IMR-90 (cell line): ENCODE results near the gene TTC7B. TPM values are rescaled to one million over a fixed set of nuclear protein-coding genes. Genes with fewer than 3 reads are reported as not detected.

Experiments used
- ATAC-seq: fragments of 200-7000 bp; cut with Tn5 transposase; 2 replicates; pipeline ENCODE4 v1.9.1; 2020; ENCODE audit warnings: low read depth, mild to moderate bottlenecking, moderate library complexity
- BruUV-seq: library from RNA; stranded (reverse); fragments of 400-500 nt; replicated peaks from 2 replicates; lab custom pipeline; 2021; lab: Mats Ljungman, UMichigan
- CTCF ChIA-PET: fragments of 300-600 bp; formaldehyde crosslinking; extraction: SDS; loops from one replicate; lab custom pipeline; 2021; ENCODE audit warnings: antibody characterized with exemption; lab: Yijun Ruan, JAX
- POLR2A ChIA-PET: fragments of 300-600 bp; sonication (Branson Sonifier 250); formaldehyde crosslinking; loops from one replicate; lab custom pipeline; 2022; ENCODE audit warnings: antibody characterized with exemption; ENCODE audit not compliant: unreplicated experiment; lab: Charles Lee
- DNase-seq: peaks from one replicate; pipeline ENCODE4 v3.0.0; 2013
- H2AFZ ChIP-seq: replicated peaks from 2 replicates; pipeline ENCODE3; 2013; ENCODE audit warnings: low read length, mild to moderate bottlenecking; ENCODE audit not compliant: poor library complexity
- H2AK5ac ChIP-seq: 2 replicates; pipeline ENCODE4 v1.6.1; 2013; ENCODE audit warnings: low read depth, low read length, inconsistent platforms
- H2AK9ac ChIP-seq: replicated peaks from 2 replicates; pipeline ENCODE3; 2013; ENCODE audit warnings: mild to moderate bottlenecking, low read depth, low read length, moderate library complexity; ENCODE audit not compliant: poor library complexity
- H2BK120ac ChIP-seq: 2 replicates; pipeline ENCODE4 v1.6.1; 2013; ENCODE audit warnings: low read depth, low read length, inconsistent platforms
- H2BK15ac ChIP-seq: 3 replicates; pipeline ENCODE4 v1.6.1; 2013; ENCODE audit warnings: low read depth, low read length, inconsistent platforms
- H2BK20ac ChIP-seq: 2 replicates; pipeline ENCODE4 v1.6.1; 2013; ENCODE audit warnings: low read depth, mild to moderate bottlenecking, inconsistent platforms, low read length, moderate library complexity
- H2BK5ac ChIP-seq: 2 replicates; pipeline ENCODE4 v1.6.1; 2013; ENCODE audit warnings: mild to moderate bottlenecking, low read depth, low read length, inconsistent platforms; ENCODE audit not compliant: poor library complexity, severe bottlenecking
- H3K14ac ChIP-seq: replicated peaks from 2 replicates; pipeline ENCODE4 v1.6.1; 2013; ENCODE audit warnings: low read depth, low read length, inconsistent platforms
- H3K18ac ChIP-seq: 2 replicates; pipeline ENCODE4 v1.6.1; 2013; ENCODE audit warnings: low read depth, low read length, control low read depth
- H3K23ac ChIP-seq: 2 replicates; pipeline ENCODE4 v1.6.1; 2013; ENCODE audit warnings: low read depth, low read length, inconsistent platforms
- H3K27ac ChIP-seq: 2 replicates; pipeline ENCODE4 v1.5.1; 2013; ENCODE audit warnings: mild to moderate bottlenecking, control low read depth, low read length; ENCODE audit not compliant: insufficient read depth
- H3K27me3 ChIP-seq: 2 replicates; pipeline ENCODE4 v1.6.1; 2013; ENCODE audit warnings: low read length; ENCODE audit not compliant: control insufficient read depth, insufficient read depth
- H3K36me3 ChIP-seq: 2 replicates; pipeline ENCODE4 v1.6.1; 2013; ENCODE audit warnings: low read length, mixed read lengths; ENCODE audit not compliant: control insufficient read depth, insufficient read depth
- H3K4ac ChIP-seq: 2 replicates; pipeline ENCODE4 v1.6.1; 2013; ENCODE audit warnings: low read depth, low read length, inconsistent platforms
- H3K4me1 ChIP-seq: 2 replicates; pipeline ENCODE4 v1.6.1; 2013; ENCODE audit warnings: low read length, mixed read lengths; ENCODE audit not compliant: control insufficient read depth, insufficient read depth
- H3K4me2 ChIP-seq: 2 replicates; pipeline ENCODE4 v1.6.1; 2013; ENCODE audit warnings: low read depth, mild to moderate bottlenecking, control low read depth, low read length, moderate library complexity
- H3K4me3 ChIP-seq: 2 replicates; pipeline ENCODE4 v1.5.1; 2013; ENCODE audit warnings: low read depth, mild to moderate bottlenecking, control low read depth, low read length, moderate library complexity; ENCODE audit not compliant: insufficient read depth
- H3K56ac ChIP-seq: 2 replicates; pipeline ENCODE4 v1.6.1; 2013; ENCODE audit warnings: low read length, inconsistent platforms; ENCODE audit not compliant: insufficient read depth; ENCODE audit errors: extremely low read depth
- H3K79me1 ChIP-seq, 2 experiments: 2 replicates each; pipeline ENCODE4 v1.6.1; 2013; ENCODE audit warnings: low read length in 2 of 2, inconsistent platforms in 1 of 2, low read depth in 1 of 2
- H3K9ac ChIP-seq: 2 replicates; pipeline ENCODE4 v1.6.1; 2013; ENCODE audit warnings: low read depth, low read length, control low read depth
- H3K9me1 ChIP-seq: 2 replicates; pipeline ENCODE4 v1.6.1; 2013; ENCODE audit warnings: low read length, inconsistent platforms; ENCODE audit not compliant: insufficient read depth
- H3K9me3 ChIP-seq: 2 replicates; pipeline ENCODE4 v1.6.1; 2013; ENCODE audit warnings: low read length; ENCODE audit not compliant: control insufficient read depth, insufficient read depth
- H4K20me1 ChIP-seq: 2 replicates; pipeline ENCODE4 v1.6.1; 2013; ENCODE audit warnings: low read length, inconsistent platforms; ENCODE audit not compliant: insufficient read depth
- H4K5ac ChIP-seq: 2 replicates; pipeline ENCODE4 v1.6.1; 2013; ENCODE audit warnings: mild to moderate bottlenecking, low read depth, low read length, control low read depth
- H4K8ac ChIP-seq, 2 experiments: 2 replicates each; pipeline ENCODE4 v1.6.1; 2013; ENCODE audit warnings: low read depth in 2 of 2, low read length in 2 of 2, control low read depth in 1 of 2, inconsistent platforms in 1 of 2
- H4K91ac ChIP-seq: 2 replicates; pipeline ENCODE4 v1.6.1; 2013; ENCODE audit warnings: low read depth, low read length, inconsistent platforms; ENCODE audit not compliant: insufficient read depth
- BHLHE40 ChIP-seq: fragments of 150-350 bp; IDR thresholded peaks from 2 replicates; pipeline ENCODE4 v1.6.1; 2016; ENCODE audit warnings: mild to moderate bottlenecking, low read depth, low read length
- CEBPB ChIP-seq: IDR thresholded peaks from 2 replicates; pipeline ENCODE4 v1.6.1; 2012; ENCODE audit warnings: low read depth, low read length, improper control_type of control experiment
- CHD1 ChIP-seq: IDR thresholded peaks from 2 replicates; pipeline ENCODE4 v1.6.1; 2012; ENCODE audit warnings: low read depth, low read length, improper control_type of control experiment
- ELK1 ChIP-seq: fragments of 150-350 bp; IDR thresholded peaks from 2 replicates; pipeline ENCODE4 v1.6.1; 2016; ENCODE audit warnings: low read depth, mild to moderate bottlenecking, low read length, moderate library complexity, borderline replicate concordance
- FOS ChIP-seq: fragments of 150-350 bp; IDR thresholded peaks from 2 replicates; pipeline ENCODE4 v1.6.1; 2016; ENCODE audit warnings: low read depth, low read length
- MAFK ChIP-seq: IDR thresholded peaks from 2 replicates; pipeline ENCODE4 v1.6.1; 2012; ENCODE audit warnings: low read depth, low read length, improper control_type of control experiment
- MAZ ChIP-seq: IDR thresholded peaks from 2 replicates; pipeline ENCODE4 v1.6.1; 2012; ENCODE audit warnings: low read depth, mild to moderate bottlenecking, low read length, improper control_type of control experiment, moderate library complexity, borderline replicate concordance
- MXI1 ChIP-seq: IDR thresholded peaks from 2 replicates; pipeline ENCODE4 v1.6.1; 2012; ENCODE audit warnings: low read depth, mild to moderate bottlenecking, low read length, moderate library complexity, borderline replicate concordance
- NFE2L2 ChIP-seq: fragments of 150-350 bp; IDR thresholded peaks from 2 replicates; pipeline ENCODE4 v1.6.1; 2016; ENCODE audit warnings: low read depth, mild to moderate bottlenecking, low read length
- POLR2A ChIP-seq: IDR thresholded peaks from 2 replicates; pipeline ENCODE4 v1.6.1; 2012; ENCODE audit warnings: mild to moderate bottlenecking, low read depth, low read length
- RAD21 ChIP-seq: IDR thresholded peaks from 2 replicates; pipeline ENCODE4 v1.6.1; 2012; ENCODE audit warnings: low read length, improper control_type of control experiment
- RFX5 ChIP-seq: IDR thresholded peaks from 2 replicates; pipeline ENCODE4 v1.8.0; 2012; ENCODE audit warnings: low read depth, mild to moderate bottlenecking, low read length, moderate library complexity
- USF2 ChIP-seq: fragments of 150-350 bp; IDR thresholded peaks from 2 replicates; pipeline ENCODE4 v1.6.1; 2017; ENCODE audit warnings: mild to moderate bottlenecking, antibody characterized with exemption, low read length, low read depth
- WGBS, 2 experiments: methylation state at CpG; one replicate each; pipeline versions ENCODE4 v1.1.5 to v1.1.7; 2013; ENCODE audit warnings: missing lambda C conversion rate in 2 of 2; ENCODE audit not compliant: insufficient read length in 1 of 2; ENCODE audit errors: extremely low coverage in 2 of 2; 5-methylcytosine and 5-hydroxymethylcytosine counted together
- dilution Hi-C: fragments of 300-500 bp; cut with HindIII; formaldehyde crosslinking; loops from one replicate; pipeline ENCODE4 v1.14.3; 2018; ENCODE audit warnings: low sequenced_read_pairs; ENCODE audit not compliant: unreplicated experiment
- in situ Hi-C: fragments of 300-500 bp; cut with MboI; formaldehyde crosslinking; loops from 3 replicates; pipeline ENCODE4 v1.14.3; 2019; ENCODE audit warnings: low sequenced_read_pairs, inconsistent platforms, mixed read lengths
- intact Hi-C: fragments of 100-400 bp; cut with micrococcal nuclease; formaldehyde crosslinking; loops from 2 replicates; pipeline ENCODE4 v1.10.0; 2022
- polyA plus RNA-seq, 3 experiments: library from polyadenylated mRNA; depleted of rRNA; stranded (reverse); fragments of >200 nt; gene quantifications; 2 replicates each; pipeline ENCODE4 v1.2.3, GENCODE V29; 2012; ENCODE audit warnings: low replicate concordance in 1 of 3
- total RNA-seq: library from RNA; depleted of rRNA; stranded (reverse); fragments of >200 nt; gene quantifications from 2 replicates; pipeline ENCODE4 v1.2.3, GENCODE V29; 2012

Gene TTC7B
- total and polyA plus RNA-seq, 2 of the 4 experiments (the other 2 are of a cell fraction), result 18.1 to 35.3 TPM

GRCh38 chr14:90846511-90846910, 30.3 kb upstream of the TTC7B start (continued):
- TF ChIP-seq ELK1 (no peak), MAFK (no peak), POLR2A (no peak), MXI1 (no peak), BHLHE40 (no peak), MAZ (no peak)

GRCh38 chr14:90844321-90844720, 28.1 kb upstream of the TTC7B start:
- CTCF ChIA-PET, result interaction anchor here (0.5 kb wide), 1 partner anchor 225 kb away, joined by 5 read pairs; no protein-coding TSS in a partner anchor
- TF ChIP-seq POLR2A (no peak), RAD21 (no peak), CEBPB (no peak), MXI1 (no peak), MAFK (no peak), RFX5 (no peak), CHD1 (no peak), FOS (no peak), MAZ (no peak), ELK1 (no peak), USF2 (no peak), BHLHE40 (no peak), NFE2L2 (no peak)

More at GRCh38 chr14:90844321-90844720, 28.1 kb upstream of the TTC7B start:
- Histone ChIP-seq H4K91ac (no peak overlapping the region), H3K4me2 (no peak overlapping the region), H3K18ac (no peak overlapping the region), H3K4ac (no peak overlapping the region), H4K5ac (no peak overlapping the region), H2BK20ac (no peak overlapping the region), H3K4me3 (no peak overlapping the region), H3K9me1 (no peaks in the 10 kb centered on the region), H2AK5ac (no peak overlapping the region), H3K4me1 (no peaks in the 10 kb centered on the region), H2BK15ac (no peak overlapping the region), H3K9ac (no peak overlapping the region), H3K27me3 (0 out of 2 replicates have a peak, but pooled peaks cover 2% of the 10 kb centered on the region), H3K14ac (no peak overlapping the region), H3K36me3 (no peaks in the 10 kb centered on the region), H2BK120ac (no peak overlapping the region), H2AK9ac (no peak overlapping the region), H4K20me1 (no peaks in the 10 kb centered on the region), H4K8ac (no peak overlapping the region), H2BK5ac (no peak overlapping the region), H2AFZ (no peak overlapping the region), H3K56ac (no peak overlapping the region), H3K23ac (no peak overlapping the region), H3K27ac (no peak overlapping the region), H3K79me1 (no peaks in the 10 kb centered on the region), H3K9me3 (no peaks in the 10 kb centered on the region)
- 100% methylated on average over 1 of the region's 3 CpGs; no CpG with 5 or more reads in 1 of the 2 experiments for WGBS, 2 experiments
- ATAC-seq (no peak), DNase-seq (no peak)
- intact Hi-C loops (no loop called here), dilution Hi-C loops (no loop called here), in situ Hi-C loops (no loop called here)
- POLR2A ChIA-PET, result no interaction called here
- no TSS peak for BruUV-seq
